Measurements from ENCODE around the gene CELF5. TPM values are rescaled to one million over a fixed set of nuclear protein-coding genes. Genes with fewer than 3 reads are reported as not detected.

CELF5 gene
- total RNA-seq, 1 experiment from 2014 or later: 2.5 TPM

GRCh38 chr19:3292958-3293529 is 68.6 kb downstream of the CELF5 start (continued):
- TF ChIP-seq JUND (IDR thresholded peaks at IDR 0.05) (no peak), EZH2phosphoT487 (IDR thresholded peaks at IDR 0.05; ENCODE audit: borderline replicate concordance) (no peak), ZNF274 (IDR thresholded peaks at IDR 0.05; ENCODE audit: low read depth, low read length) (no peak), REST (IDR thresholded peaks at IDR 0.05; ENCODE audit: low read depth) (no peak), CEBPB (IDR thresholded peaks at IDR 0.05; ENCODE audit: low read depth) (no peak), SRF (IDR thresholded peaks at IDR 0.05; ENCODE audit: low read depth) (no peak), EZH2 (IDR thresholded peaks at IDR 0.05) (no peak), SP1 (IDR thresholded peaks at IDR 0.05; ENCODE audit: low read depth) (no peak)

- no peak for TF ChIP-seq EZH2phosphoT487 (IDR thresholded peaks at IDR 0.05; ENCODE audit: borderline replicate concordance)
- TF ChIP-seq RAD21 (IDR thresholded peaks at IDR 0.05; ENCODE audit: low read depth): no peak
- TF ChIP-seq SP1 (IDR thresholded peaks at IDR 0.05; ENCODE audit: low read depth): no peak
- no peak for TF ChIP-seq CTCF (IDR thresholded peaks at IDR 0.05 in 2 of 3, conservative IDR thresholded peaks at IDR 0.05 in 1 of 3; ENCODE audit: borderline replicate concordance in 1 of 3, insufficient read depth in 1 of 3, low read depth in 2 of 3, low read length in 2 of 3)
- TF ChIP-seq YY1 (IDR thresholded peaks at IDR 0.05; ENCODE audit: extremely low read depth, insufficient replicate concordance, low read depth, low read length): no peak
- no peak for TF ChIP-seq MAX (IDR thresholded peaks at IDR 0.05)
- no peak for TF ChIP-seq ZNF274 (IDR thresholded peaks at IDR 0.05; ENCODE audit: low read depth, low read length)
- no peak for TF ChIP-seq ELF1 (IDR thresholded peaks at IDR 0.05; ENCODE audit: borderline replicate concordance, low read depth)
- TF ChIP-seq POLR2AphosphoS5 (IDR thresholded peaks at IDR 0.05; ENCODE audit: low read depth, low read length): no peak
- no peak for TF ChIP-seq POLR2A (IDR thresholded peaks at IDR 0.05; ENCODE audit: borderline replicate concordance, extremely low read depth, insufficient read depth, insufficient read length)
- no peak for TF ChIP-seq REST (IDR thresholded peaks at IDR 0.05; ENCODE audit: low read depth)
- Histone ChIP-seq H3K4me3 (replicated peaks in 1 of 2; ENCODE audit: low read depth in 1 of 2, low read length in 2 of 2) (no peak overlapping the region), H2AFZ (ENCODE audit: low read depth, low read length, poor library complexity, severe bottlenecking) (no peak overlapping the region), H3K9me2 (ENCODE audit: insufficient read depth) (no peaks in the 10 kb centered on the region), H3K79me2 (ENCODE audit: insufficient read depth, low read length) (no peaks in the 10 kb centered on the region), H3K27me3 (ENCODE audit: insufficient read depth, low read length) (no peaks in the 10 kb centered on the region), H3K9ac (ENCODE audit: low read length) (no peak overlapping the region), H3K27ac (ENCODE audit: low read depth, low read length) (no peak overlapping the region), H3K4me2 (ENCODE audit: low read length) (no peak overlapping the region), H4K20me1 (ENCODE audit: insufficient read depth) (no peaks in the 10 kb centered on the region), H3K36me3 (ENCODE audit: control insufficient read depth in 1 of 2, insufficient read depth in 2 of 2, low read length in 2 of 2) (no peaks in the 10 kb centered on the region), H3K9me3 (ENCODE audit: control insufficient read depth in 1 of 2, insufficient read depth in 1 of 2, low read depth in 1 of 2, low read length in 2 of 2) (no peaks in the 10 kb centered on the region), H3K4me1 (ENCODE audit: control insufficient read depth in 1 of 2, insufficient read depth in 2 of 2, low read length in 2 of 2) (no peaks in the 10 kb centered on the region)
- RAD21 ChIA-PET (ENCODE audit: low non-redundant PET in 1 of 2, low total read pairs in 2 of 2, uncharacterized antibody in 2 of 2, unreplicated experiment in 2 of 2): no interaction called here
- ATAC-seq (no peak), DNase-seq (ENCODE audit: low read depth, low spot score) (no peak)
- no TSS peak for BruUV-seq (replicated peaks)
- intact Hi-C loops (cut with micrococcal nuclease): no loop called here
- CTCF ChIA-PET: no interaction called here
- POLR2A ChIA-PET: no interaction called here
Measured at GRCh38 chr19:3293560-3293959, 69.1 kb downstream of the CELF5 start.

Measured in HCT116 (cell line).